Ovary (tissue), 3 donors: ENCODE measurements around the gene OR6K3.

Experiments used
- EP300 ChIP-seq: sonication (generic); formaldehyde crosslinking; IDR thresholded peaks from one replicate; pipeline ENCODE4 v1.6.1; 2017; ENCODE audit warnings: antibody characterized with exemption
- POLR2A ChIP-seq: fragments of 450-650 bp; IDR thresholded peaks from one replicate; pipeline ENCODE4 v1.6.1; 2017; ENCODE audit warnings: antibody characterized with exemption, mild to moderate bottlenecking, moderate library complexity
- TF ChIP-seq, protein P1 (sequence below), 3 donors: fragments of 450-650 bp in 2 of 3; fragments of 200-600 bp in 1 of 3; IDR thresholded peaks; one replicate each; pipeline versions ENCODE4 v1.5.1 to v1.8.0; 2016 to 2022; ENCODE audit warnings: antibody characterized with exemption in 3 of 3, mild to moderate bottlenecking in 1 of 3
- donor health status: DM: no; HTN: no; CAD: no.

DNA sequence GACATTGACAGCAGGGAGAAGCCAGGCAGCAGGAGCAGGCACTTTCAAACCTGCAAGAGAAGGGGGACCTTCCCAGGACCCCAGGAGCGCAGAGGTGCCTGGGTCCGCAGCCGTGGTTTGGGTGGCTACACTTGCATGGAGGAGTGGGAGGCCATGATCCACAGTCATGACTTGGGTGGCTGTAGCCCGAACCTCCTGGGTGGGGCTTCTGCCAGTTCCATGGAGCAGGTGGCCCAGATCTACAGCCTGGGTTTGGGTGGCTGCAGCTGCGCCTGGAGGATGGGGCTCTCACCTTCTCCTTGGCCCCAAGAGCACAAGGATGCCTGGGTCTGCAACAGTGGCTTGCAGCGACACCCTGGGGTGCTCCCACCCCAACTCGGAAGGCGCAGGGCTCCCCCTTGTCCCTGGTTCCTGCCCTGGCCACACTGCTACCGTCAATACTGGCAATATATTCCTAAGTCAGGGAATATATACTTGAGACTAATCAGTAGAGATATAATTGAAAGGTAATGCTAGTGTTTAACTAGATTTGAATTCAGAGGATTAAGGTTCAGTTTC lies 31.7 kb upstream of the OR6K3 start:
- TF ChIP-seq, protein P1, sequence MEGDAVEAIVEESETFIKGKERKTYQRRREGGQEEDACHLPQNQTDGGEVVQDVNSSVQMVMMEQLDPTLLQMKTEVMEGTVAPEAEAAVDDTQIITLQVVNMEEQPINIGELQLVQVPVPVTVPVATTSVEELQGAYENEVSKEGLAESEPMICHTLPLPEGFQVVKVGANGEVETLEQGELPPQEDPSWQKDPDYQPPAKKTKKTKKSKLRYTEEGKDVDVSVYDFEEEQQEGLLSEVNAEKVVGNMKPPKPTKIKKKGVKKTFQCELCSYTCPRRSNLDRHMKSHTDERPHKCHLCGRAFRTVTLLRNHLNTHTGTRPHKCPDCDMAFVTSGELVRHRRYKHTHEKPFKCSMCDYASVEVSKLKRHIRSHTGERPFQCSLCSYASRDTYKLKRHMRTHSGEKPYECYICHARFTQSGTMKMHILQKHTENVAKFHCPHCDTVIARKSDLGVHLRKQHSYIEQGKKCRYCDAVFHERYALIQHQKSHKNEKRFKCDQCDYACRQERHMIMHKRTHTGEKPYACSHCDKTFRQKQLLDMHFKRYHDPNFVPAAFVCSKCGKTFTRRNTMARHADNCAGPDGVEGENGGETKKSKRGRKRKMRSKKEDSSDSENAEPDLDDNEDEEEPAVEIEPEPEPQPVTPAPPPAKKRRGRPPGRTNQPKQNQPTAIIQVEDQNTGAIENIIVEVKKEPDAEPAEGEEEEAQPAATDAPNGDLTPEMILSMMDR (IDR thresholded peaks at IDR 0.05): no peak
- TF ChIP-seq POLR2A (no peak), EP300 (no peak)
